ENCODE data around the gene FAM193B. TPM values are rescaled to one million over a fixed set of nuclear protein-coding genes. Genes with fewer than 3 reads are reported as not detected.

The FAM193B gene
- polyA plus RNA-seq, 2 donors, result 42.2 to 141 TPM

GRCh38 chr5:177483994-177484901 is 70.1 kb downstream of the FAM193B start:
- Histone ChIP-seq H3K27ac (ENCODE audit: low read depth in 2 of 2, low read length in 1 of 2) (peak overlapping the region in 1 of 2 donors; percentile 43), H3K27me3 (ENCODE audit: control insufficient read depth in 1 of 2, insufficient read depth in 2 of 2, low read length in 2 of 2) (no peaks in the 10 kb centered on the region), H3K4me3 (ENCODE audit: low read depth in 1 of 2, low read length in 2 of 2) (no peak overlapping the region), H3K4me1 (ENCODE audit: control insufficient read depth in 2 of 2, insufficient read depth in 2 of 2, low read length in 1 of 2) (peaks cover 0 to 8% of the 10 kb centered on the region in 2 donors), H3K36me3 (ENCODE audit: control insufficient read depth in 2 of 2, insufficient read depth in 2 of 2, low read length in 1 of 2) (peaks cover 7 to 25% of the 10 kb centered on the region in 2 donors), H3K9me3 (ENCODE audit: control insufficient read depth in 2 of 2, insufficient read depth in 1 of 2, low read depth in 1 of 2, low read length in 1 of 2) (no peaks in the 10 kb centered on the region)
- WGBS, 2 donors, result 77% methylated on average over 22 of the region's 22 CpGs

- Histone ChIP-seq H3K9me3 (ENCODE audit: control insufficient read depth in 2 of 2, insufficient read depth in 1 of 2, low read depth in 1 of 2, low read length in 1 of 2) (no peaks in the 10 kb centered on the region), H3K4me1 (ENCODE audit: control insufficient read depth in 2 of 2, insufficient read depth in 2 of 2, low read length in 1 of 2) (peaks cover 2 to 14% of the 10 kb centered on the region in 2 donors), H3K27me3 (ENCODE audit: control insufficient read depth in 1 of 2, insufficient read depth in 2 of 2, low read length in 2 of 2) (no peaks in the 10 kb centered on the region), H3K27ac (ENCODE audit: low read depth in 2 of 2, low read length in 1 of 2) (no peak overlapping the region), H3K36me3 (ENCODE audit: control insufficient read depth in 2 of 2, insufficient read depth in 2 of 2, low read length in 1 of 2) (peaks cover 7 to 20% of the 10 kb centered on the region in 2 donors), H3K4me3 (ENCODE audit: low read depth in 1 of 2, low read length in 2 of 2) (no peak overlapping the region)
- WGBS, 2 donors, result 93 to 95% methylated on average over 9 of the region's 9 CpGs
Observed at GRCh38 chr5:177483042-177483441, 71.3 kb downstream of the FAM193B start.

GRCh38 chr5:177482359-177482795 is 72.0 kb downstream of the FAM193B start:
- Histone ChIP-seq H3K9me3 (ENCODE audit: control insufficient read depth in 2 of 2, insufficient read depth in 1 of 2, low read depth in 1 of 2, low read length in 1 of 2) (no peaks in the 10 kb centered on the region), H3K4me3 (ENCODE audit: low read depth in 1 of 2, low read length in 2 of 2) (no peak overlapping the region), H3K27me3 (ENCODE audit: control insufficient read depth in 1 of 2, insufficient read depth in 2 of 2, low read length in 2 of 2) (no peaks in the 10 kb centered on the region), H3K27ac (ENCODE audit: low read depth in 2 of 2, low read length in 1 of 2) (peak overlapping the region in 1 of 2 donors; percentile 63), H3K36me3 (ENCODE audit: control insufficient read depth in 2 of 2, insufficient read depth in 2 of 2, low read length in 1 of 2) (peaks cover 4 to 14% of the 10 kb centered on the region in 2 donors), H3K4me1 (ENCODE audit: control insufficient read depth in 2 of 2, insufficient read depth in 2 of 2, low read length in 1 of 2) (peaks cover 2 to 14% of the 10 kb centered on the region in 2 donors)
- WGBS, 2 donors, result 84 to 86% methylated on average over 10 of the region's 10 CpGs

GRCh38 chr5:177479774-177480173 is 74.6 kb downstream of the FAM193B start:
- H3K27me3 ChIP-seq (ENCODE audit: control insufficient read depth in 1 of 2, insufficient read depth in 2 of 2, low read length in 2 of 2), result no peaks in the 10 kb centered on the region
- peak overlapping the region; percentile 52 to 84 for H3K27ac ChIP-seq (ENCODE audit: low read depth in 2 of 2, low read length in 1 of 2)
- peaks cover 4 to 10% of the 10 kb centered on the region in 2 donors for H3K36me3 ChIP-seq (ENCODE audit: control insufficient read depth in 2 of 2, insufficient read depth in 2 of 2, low read length in 1 of 2)
- no peak overlapping the region for H3K4me3 ChIP-seq (ENCODE audit: low read depth in 1 of 2, low read length in 2 of 2)
- peaks cover 2 to 17% of the 10 kb centered on the region in 2 donors for H3K4me1 ChIP-seq (ENCODE audit: control insufficient read depth in 2 of 2, insufficient read depth in 2 of 2, low read length in 1 of 2)
- no peaks in the 10 kb centered on the region for H3K9me3 ChIP-seq (ENCODE audit: control insufficient read depth in 2 of 2, insufficient read depth in 1 of 2, low read depth in 1 of 2, low read length in 1 of 2)
- WGBS, 2 donors, result 65 to 68% methylated on average over 14 of the region's 14 CpGs

GRCh38 chr5:177478711-177479646 is 75.4 kb downstream of the FAM193B start:
- H3K27ac ChIP-seq (ENCODE audit: low read depth in 2 of 2, low read length in 1 of 2), result peak overlapping the region; percentile 52 to 84
- H3K4me3 ChIP-seq (ENCODE audit: low read depth in 1 of 2, low read length in 2 of 2), result no peak overlapping the region
- 39 to 44% methylated on average over 18 of the region's 18 CpGs for WGBS, 2 donors
- H3K27me3 ChIP-seq (ENCODE audit: control insufficient read depth in 1 of 2, insufficient read depth in 2 of 2, low read length in 2 of 2), result no peaks in the 10 kb centered on the region
- peaks cover 2 to 13% of the 10 kb centered on the region in 2 donors for H3K4me1 ChIP-seq (ENCODE audit: control insufficient read depth in 2 of 2, insufficient read depth in 2 of 2, low read length in 1 of 2)
- H3K9me3 ChIP-seq (ENCODE audit: control insufficient read depth in 2 of 2, insufficient read depth in 1 of 2, low read depth in 1 of 2, low read length in 1 of 2), result no peaks in the 10 kb centered on the region
- H3K36me3 ChIP-seq (ENCODE audit: control insufficient read depth in 2 of 2, insufficient read depth in 2 of 2, low read length in 1 of 2), result peaks cover 4 to 6% of the 10 kb centered on the region in 2 donors

- no peaks in the 10 kb centered on the region for H3K27me3 ChIP-seq (ENCODE audit: control insufficient read depth in 1 of 2, insufficient read depth in 2 of 2, low read length in 2 of 2)
- H3K27ac ChIP-seq (ENCODE audit: low read depth in 2 of 2, low read length in 1 of 2), result peak overlapping the region in 1 of 2 donors; percentile 34
- H3K36me3 ChIP-seq (ENCODE audit: control insufficient read depth in 2 of 2, insufficient read depth in 2 of 2, low read length in 1 of 2), result no peaks in the 10 kb centered on the region
- WGBS, 2 donors, result 89 to 91% methylated on average over 13 of the region's 13 CpGs
- H3K9me3 ChIP-seq (ENCODE audit: control insufficient read depth in 2 of 2, insufficient read depth in 1 of 2, low read depth in 1 of 2, low read length in 1 of 2), result no peaks in the 10 kb centered on the region
- H3K4me3 ChIP-seq (ENCODE audit: low read depth in 1 of 2, low read length in 2 of 2), result no peak overlapping the region
- peaks cover 2 to 13% of the 10 kb centered on the region in 2 donors for H3K4me1 ChIP-seq (ENCODE audit: control insufficient read depth in 2 of 2, insufficient read depth in 2 of 2, low read length in 1 of 2)
Observed at GRCh38 chr5:177477701-177478477, 76.5 kb downstream of the FAM193B start.

GRCh38 chr5:177476531-177477233 is 77.7 kb downstream of the FAM193B start:
- H3K4me3 ChIP-seq (ENCODE audit: low read depth in 1 of 2, low read length in 2 of 2), result no peak overlapping the region
- 70 to 81% methylated on average over 18 of the region's 18 CpGs for WGBS, 2 donors
- H3K4me1 ChIP-seq (ENCODE audit: control insufficient read depth in 2 of 2, insufficient read depth in 2 of 2, low read length in 1 of 2), result peaks cover 9 to 21% of the 10 kb centered on the region in 2 donors
- H3K27ac ChIP-seq (ENCODE audit: low read depth in 2 of 2, low read length in 1 of 2), result no peak overlapping the region
- no peaks in the 10 kb centered on the region for H3K27me3 ChIP-seq (ENCODE audit: control insufficient read depth in 1 of 2, insufficient read depth in 2 of 2, low read length in 2 of 2)
- no peaks in the 10 kb centered on the region for H3K9me3 ChIP-seq (ENCODE audit: control insufficient read depth in 2 of 2, insufficient read depth in 1 of 2, low read depth in 1 of 2, low read length in 1 of 2)
- H3K36me3 ChIP-seq (ENCODE audit: control insufficient read depth in 2 of 2, insufficient read depth in 2 of 2, low read length in 1 of 2), result no peaks in the 10 kb centered on the region

- Histone ChIP-seq H3K27ac (ENCODE audit: low read depth in 2 of 2, low read length in 1 of 2) (peak overlapping the region in 1 of 2 donors; percentile 45), H3K36me3 (ENCODE audit: control insufficient read depth in 2 of 2, insufficient read depth in 2 of 2, low read length in 1 of 2) (no peaks in the 10 kb centered on the region), H3K4me1 (ENCODE audit: control insufficient read depth in 2 of 2, insufficient read depth in 2 of 2, low read length in 1 of 2) (peaks cover 11 to 24% of the 10 kb centered on the region in 2 donors), H3K27me3 (ENCODE audit: control insufficient read depth in 1 of 2, insufficient read depth in 2 of 2, low read length in 2 of 2) (no peaks in the 10 kb centered on the region), H3K9me3 (ENCODE audit: control insufficient read depth in 2 of 2, insufficient read depth in 1 of 2, low read depth in 1 of 2, low read length in 1 of 2) (no peaks in the 10 kb centered on the region), H3K4me3 (ENCODE audit: low read depth in 1 of 2, low read length in 2 of 2) (no peak overlapping the region)
- 63 to 67% methylated on average over 11 of the region's 11 CpGs for WGBS, 2 donors
Observed at GRCh38 chr5:177475563-177476427, 78.6 kb downstream of the FAM193B start.
